K562 (cell line): ENCODE data around the gene DTNA. TPM values are rescaled to one million over a fixed set of nuclear protein-coding genes. Genes with fewer than 3 reads are reported as not detected.

Experiments
- ATAC-seq: fragments of 200-7000 bp; cut with Tn5 transposase; 3 replicates; pipeline ENCODE4 v1.9.1; 2020; ENCODE audit warnings: moderate library complexity
- BruUV-seq: library from RNA; stranded (reverse); fragments of 400-500 nt; replicated peaks from 2 replicates; lab custom pipeline; 2021; lab: Mats Ljungman, UMichigan
- CTCF ChIA-PET: fragments of 300-600 bp; formaldehyde crosslinking; extraction: SDS; loops from one replicate; lab custom pipeline; 2021; ENCODE audit warnings: low intra/inter-chr PET ratio; lab: Yijun Ruan, JAX
- POLR2A ChIA-PET: fragments of 300-600, 350-650 bp; sonication (Branson Sonifier 250); formaldehyde crosslinking; extraction: SDS; loops from one replicate; lab custom pipeline; 2021; ENCODE audit warnings: antibody characterized with exemption, inconsistent platforms; lab: Yijun Ruan, JAX
- DNase-seq, 4 experiments: peaks; one replicate each; pipeline versions ENCODE4 v3.0.0 to v3.0.0-alpha.2; 2011 to 2018; ENCODE audit warnings: low spot score in 3 of 4, mixed read lengths in 3 of 4; ENCODE audit errors: extremely low read depth in 1 of 4
- FAIRE-seq: peaks from 2 replicates; lab custom pipeline; 2011; peaks lifted over from hg19 to GRCh38; lab: Jason Lieb, UNC
- H2AFZ ChIP-seq: 2 replicates; pipeline ENCODE4 v1.6.0; 2011; ENCODE audit warnings: low read depth, low read length, control low read depth, inconsistent platforms
- H3K27ac ChIP-seq: fragments of 200-600 bp; 3 replicates; pipeline ENCODE4 v1.8.0; 2011; ENCODE audit warnings: low read depth, mild to moderate bottlenecking, control low read depth, inconsistent platforms, low read length, moderate library complexity, mixed read lengths; ENCODE audit errors: extremely low read depth
- H3K27me3 ChIP-seq, 2 experiments: fragments of 300-600 bp in 1 of 2; 2 replicates in 1 of 2; 3 replicates in 1 of 2; pipeline versions ENCODE4 v1.6.0 to v1.8.0; 2011; ENCODE audit warnings: inconsistent platforms in 2 of 2, low read length in 2 of 2, mild to moderate bottlenecking in 1 of 2, mixed read lengths in 1 of 2, moderate library complexity in 1 of 2; ENCODE audit not compliant: control insufficient read depth in 2 of 2, insufficient read depth in 2 of 2
- H3K36me3 ChIP-seq: fragments of 300-600 bp; 3 replicates; pipeline ENCODE4 v1.8.0; 2011; ENCODE audit warnings: mild to moderate bottlenecking, low read length, inconsistent platforms; ENCODE audit not compliant: control insufficient read depth, insufficient read depth
- H3K4me1 ChIP-seq, 2 experiments: fragments of 200-600 bp in 1 of 2; replicated peaks in 1 of 2; 2 replicates in 1 of 2; 3 replicates in 1 of 2; pipeline versions ENCODE4 v1.5.1 to v1.8.0; 2011; ENCODE audit warnings: inconsistent platforms in 2 of 2, low read length in 2 of 2, mild to moderate bottlenecking in 1 of 2, mixed read lengths in 1 of 2, moderate library complexity in 1 of 2; ENCODE audit not compliant: control insufficient read depth in 2 of 2, insufficient read depth in 2 of 2
- H3K4me2 ChIP-seq: 2 replicates; pipeline ENCODE4 v1.6.1; 2011; ENCODE audit warnings: low read length, control low read depth, inconsistent platforms, mixed read lengths; ENCODE audit not compliant: insufficient read depth
- H3K4me3 ChIP-seq: fragments of 200-600 bp; sonication (generic), shearing (Covaris generic); 2 replicates; pipeline ENCODE4 v1.5.1; 2016; ENCODE audit warnings: control low read depth, inconsistent platforms
- H3K79me2 ChIP-seq: fragments of 200-600 bp; 3 replicates; pipeline ENCODE4 v1.8.0; 2011; ENCODE audit warnings: low read length, inconsistent platforms; ENCODE audit not compliant: control insufficient read depth, insufficient read depth
- H3K9ac ChIP-seq, 2 experiments: 2 replicates each; pipeline versions ENCODE4 v1.6.0 to v1.6.1; 2011; ENCODE audit warnings: low read depth in 2 of 2, low read length in 2 of 2, control low read depth in 1 of 2, inconsistent platforms in 1 of 2, mild to moderate bottlenecking in 1 of 2, mixed read lengths in 1 of 2; ENCODE audit not compliant: insufficient read depth in 1 of 2
- H3K9me1 ChIP-seq: one replicate; pipeline ENCODE4 v1.6.0; 2011; ENCODE audit warnings: inconsistent platforms, mild to moderate bottlenecking, low read length, moderate library complexity; ENCODE audit not compliant: control insufficient read depth, insufficient read depth
- H3K9me3 ChIP-seq: replicated peaks from 2 replicates; pipeline ENCODE4 v1.5.1; 2011; ENCODE audit warnings: low read depth, low read length, inconsistent platforms; ENCODE audit not compliant: control insufficient read depth, insufficient read depth
- H4K20me1 ChIP-seq: replicated peaks from 2 replicates; pipeline ENCODE4 v1.6.1; 2011; ENCODE audit warnings: low read length, inconsistent platforms, mixed read lengths; ENCODE audit not compliant: control insufficient read depth, insufficient read depth
- CCAR2 ChIP-seq: fragments of 200-400 bp; formaldehyde crosslinking; IDR thresholded peaks from 2 replicates; pipeline ENCODE4 v1.6.1; 2017; ENCODE audit warnings: mild to moderate bottlenecking, low read depth, low read length
- CHAMP1 ChIP-seq: fragments of 450-650 bp; IDR thresholded peaks from 2 replicates; pipeline ENCODE4 v1.6.1; 2016; ENCODE audit warnings: mild to moderate bottlenecking
- EGR1 ChIP-seq: fragments of 450-650 bp; conservative IDR thresholded peaks from 2 replicates; pipeline ENCODE4 v1.6.1; 2017; ENCODE audit warnings: mild to moderate bottlenecking
- EHMT2 ChIP-seq: fragments of 450-650 bp; IDR thresholded peaks from 2 replicates; pipeline ENCODE4 v1.6.1; 2018; ENCODE audit warnings: antibody characterized with exemption
- HNRNPLL ChIP-seq: fragments of 200-400 bp; formaldehyde crosslinking; IDR thresholded peaks from 2 replicates; pipeline ENCODE4 v1.6.1; 2017; ENCODE audit warnings: low read length, low read depth, mild to moderate bottlenecking; ENCODE audit not compliant: poor library complexity, severe bottlenecking
- KDM1A ChIP-seq, 2 experiments: fragments of 450-650 bp; IDR thresholded peaks; 2 replicates each; pipeline ENCODE4 v1.6.1; 2016; ENCODE audit warnings: mild to moderate bottlenecking in 2 of 2
- NCOA4 ChIP-seq: fragments of 450-650 bp; IDR thresholded peaks from 2 replicates; pipeline ENCODE4 v1.6.1; 2018; ENCODE audit warnings: mild to moderate bottlenecking; ENCODE audit not compliant: partially characterized antibody
- NFATC3 ChIP-seq: fragments of 450-650 bp; IDR thresholded peaks from 2 replicates; pipeline ENCODE4 v1.6.1; 2017; ENCODE audit warnings: mild to moderate bottlenecking
- NFIX ChIP-seq: fragments of 250-450 bp; sonication (Bioruptor Pico); IDR thresholded peaks from 2 replicates; pipeline ENCODE4 v1.4.0; 2020; ENCODE audit warnings: low read depth, mild to moderate bottlenecking, moderate library complexity
- POLR3A ChIP-seq: IDR thresholded peaks from 2 replicates; pipeline ENCODE4 v1.6.1; 2011; ENCODE audit warnings: borderline replicate concordance, mild to moderate bottlenecking, moderate library complexity; ENCODE audit not compliant: insufficient read length, insufficient read depth; ENCODE audit errors: extremely low read depth
- RCOR1 ChIP-seq, 2 experiments: IDR thresholded peaks; 2 replicates each; pipeline ENCODE4 v1.6.1; 2012; ENCODE audit warnings: low read depth in 2 of 2, low read length in 2 of 2, borderline replicate concordance in 1 of 2, improper control_type of control experiment in 1 of 2
- SPI1 ChIP-seq: IDR thresholded peaks from 2 replicates; pipeline ENCODE4 v1.6.1; 2011; ENCODE audit warnings: low read depth, low read length, control low read depth, borderline replicate concordance
- TBP ChIP-seq: optimal IDR thresholded peaks from 2 replicates; pipeline ENCODE3; 2011; ENCODE audit warnings: low read depth, low read length, improper control_type of control experiment
- ZFPM2 ChIP-seq: fragments of 250-450 bp; sonication (Bioruptor Pico); IDR thresholded peaks from 2 replicates; pipeline ENCODE4 v1.5.1; 2022; ENCODE audit warnings: mild to moderate bottlenecking
- ZNF282 ChIP-seq: sonication (generic); formaldehyde crosslinking; IDR thresholded peaks from 2 replicates; pipeline ENCODE4 v1.8.1; 2023; ENCODE audit warnings: missing genetic modification reagents
- ZNF347 ChIP-seq: fragments of 450-650 bp; formaldehyde crosslinking; IDR thresholded peaks from 2 replicates; pipeline ENCODE4 v1.4.0; 2020; ENCODE audit warnings: low read depth, mild to moderate bottlenecking, moderate library complexity
- ZNF431 ChIP-seq: sonication (generic); formaldehyde crosslinking; IDR thresholded peaks from 2 replicates; pipeline ENCODE4 v1.8.0; 2022; ENCODE audit warnings: mild to moderate bottlenecking, missing genetic modification reagents
- ZNF586 ChIP-seq: fragments of 450-650 bp; formaldehyde crosslinking; conservative IDR thresholded peaks from 2 replicates; pipeline ENCODE4 v1.4.0; 2020; ENCODE audit warnings: mild to moderate bottlenecking, moderate library complexity
- WGBS: fragments of 100-300 bp; shearing (Covaris generic); methylation state at CpG from one replicate; pipeline ENCODE4 v1.1.6; 2016; ENCODE audit warnings: low coverage, mixed read lengths; ENCODE audit not compliant: insufficient coverage; ENCODE audit errors: missing lambda C conversion rate; 5-methylcytosine and 5-hydroxymethylcytosine counted together
- in situ Hi-C: fragments of 300-500 bp; cut with MboI; formaldehyde crosslinking; loops from 4 replicates; pipeline ENCODE4 v1.15.0; 2018; ENCODE audit warnings: inconsistent platforms, mixed read lengths
- intact Hi-C: fragments of 100-400 bp; cut with micrococcal nuclease; formaldehyde crosslinking; loops from 2 replicates; pipeline ENCODE4 v1.14.2; 2022
- polyA plus RNA-seq, 8 experiments: library from polyadenylated mRNA; depleted of rRNA in 4 of 8; stranded (reverse) in 5 of 8; unstranded in 3 of 8; fragments of >200 nt; fragmentation: Nextera tagmentation in 2 of 8; fragmentation: Illumina TruSeq in 1 of 8; extraction: Ambion mirVana in 2 of 8; extraction: Trizol in 1 of 8; gene quantifications; 2 replicates each; pipeline versions ENCODE4 v1.2.1 to v1.2.3, GENCODE V29; 2011 to 2014; ENCODE audit warnings: inconsistent platforms in 1 of 8, missing spikeins in 1 of 8
- total RNA-seq, 7 experiments: library from RNA; depleted of rRNA in 6 of 7; stranded (reverse); fragments of >200 nt in 6 of 7; fragmentation: Illumina TruSeq in 2 of 7; extraction: Trizol in 2 of 7; gene quantifications; 2 replicates each; pipeline versions ENCODE4 v1.2.1 to v1.2.3, GENCODE V29; 2011 to 2021; ENCODE audit warnings: low replicate concordance in 1 of 7
- TF ChIP-seq, protein P1 (sequence below): fragments of 250-450 bp; sonication (Bioruptor Pico); IDR thresholded peaks from 2 replicates; pipeline ENCODE4 v1.9.0; 2021; ENCODE audit warnings: mild to moderate bottlenecking
- TF ChIP-seq, protein P2 (sequence below): fragments of 450-650 bp; formaldehyde crosslinking; IDR thresholded peaks from 2 replicates; pipeline ENCODE4 v1.4.0; 2022; ENCODE audit warnings: missing genetic modification characterization

Gene DTNA
- total and polyA plus RNA-seq, 9 of the 15 experiments (the other 6 are each of a cell fraction or from before 2014, with no cell fraction given) = 0.07 to 2.4 (median 0.22) TPM; not detected in 2

- H3K79me2 ChIP-seq = no peaks in the 10 kb centered on the region
- intact Hi-C loops (no loop called here), in situ Hi-C loops (no loop called here)
- no TSS peak for BruUV-seq
- H3K27me3 ChIP-seq = no peaks in the 10 kb centered on the region
- no peaks in the 10 kb centered on the region for H3K9me3 ChIP-seq
- no peak for DNase-seq
- no peak overlapping the region for H3K9ac ChIP-seq
- ChIA-PET POLR2A (interaction anchor here (0.6 kb wide), 1 partner anchor 890 kb away, joined by 3 read pairs; no protein-coding TSS in a partner anchor), CTCF (no interaction called here)
- FAIRE-seq = no peak
- H3K4me1 ChIP-seq = no peaks in the 10 kb centered on the region
- no peak overlapping the region for H3K4me3 ChIP-seq
- H3K27ac ChIP-seq = no peak overlapping the region
- H3K36me3 ChIP-seq = no peaks in the 10 kb centered on the region
- no peak for ATAC-seq
- H4K20me1 ChIP-seq = no peaks in the 10 kb centered on the region
- H2AFZ ChIP-seq = no peak overlapping the region
- no peaks in the 10 kb centered on the region for H3K9me1 ChIP-seq
- 3% methylated on average over 2 of the region's 2 CpGs for WGBS
- no peak overlapping the region for H3K4me2 ChIP-seq
- TF ChIP-seq TBP = no peak
- TF ChIP-seq, protein P1, sequence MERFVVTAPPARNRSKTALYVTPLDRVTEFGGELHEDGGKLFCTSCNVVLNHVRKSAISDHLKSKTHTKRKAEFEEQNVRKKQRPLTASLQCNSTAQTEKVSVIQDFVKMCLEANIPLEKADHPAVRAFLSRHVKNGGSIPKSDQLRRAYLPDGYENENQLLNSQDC = no peak
- no peak for TF ChIP-seq KDM1A (IDR thresholded peaks at IDR 0.05)
- TF ChIP-seq CHAMP1 = no peak
- no peak for TF ChIP-seq ZNF282 (CRISPR knock-in tag)
- TF ChIP-seq CCAR2 = no peak
- no peak for TF ChIP-seq NCOA4
- TF ChIP-seq EHMT2 = no peak
- no peak for TF ChIP-seq EGR1
- TF ChIP-seq HNRNPLL = no peak
- TF ChIP-seq NFIX (CRISPR knock-in tag) = no peak
- TF ChIP-seq NFATC3 = no peak
- TF ChIP-seq RCOR1 (IDR thresholded peaks at IDR 0.05; ENCODE audit: borderline replicate concordance in 1 of 2, low read depth in 2 of 2, low read length in 2 of 2) = no peak
- no peak for TF ChIP-seq ZFPM2 (CRISPR knock-in tag)
- no peak for TF ChIP-seq POLR3A
- TF ChIP-seq, protein P2, sequence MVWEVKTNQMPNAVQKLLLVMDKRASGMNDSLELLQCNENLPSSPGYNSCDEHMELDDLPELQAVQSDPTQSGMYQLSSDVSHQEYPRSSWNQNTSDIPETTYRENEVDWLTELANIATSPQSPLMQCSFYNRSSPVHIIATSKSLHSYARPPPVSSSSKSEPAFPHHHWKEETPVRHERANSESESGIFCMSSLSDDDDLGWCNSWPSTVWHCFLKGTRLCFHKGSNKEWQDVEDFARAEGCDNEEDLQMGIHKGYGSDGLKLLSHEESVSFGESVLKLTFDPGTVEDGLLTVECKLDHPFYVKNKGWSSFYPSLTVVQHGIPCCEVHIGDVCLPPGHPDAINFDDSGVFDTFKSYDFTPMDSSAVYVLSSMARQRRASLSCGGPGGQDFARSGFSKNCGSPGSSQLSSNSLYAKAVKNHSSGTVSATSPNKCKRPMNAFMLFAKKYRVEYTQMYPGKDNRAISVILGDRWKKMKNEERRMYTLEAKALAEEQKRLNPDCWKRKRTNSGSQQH = no peak
- no peak for TF ChIP-seq SPI1
- TF ChIP-seq ZNF347 (CRISPR knock-in tag) = no peak
- TF ChIP-seq ZNF586 (CRISPR knock-in tag) = no peak
- TF ChIP-seq ZNF431 (CRISPR knock-in tag) = no peak
Measured at GRCh38 chr18:34772887-34773286, 62.8 kb downstream of the DTNA start.
